Activated CD4-positive, CD25-positive, alpha-beta regulatory T cell treated with anti-CD3 and anti-CD28 coated beads, Interleukin-2, amount 50 U/mL, for 24 hours (primary cell): Measurements from ENCODE around the gene TMEM202.
"Not testable (repeated sequence)": the region's sequence is repeated elsewhere in the genome, so short reads cannot be mapped to it uniquely, and the experiment has no call there.

ENCODE experiments used
- ATAC-seq, 2 donors: fragments of 150-1000 bp; cut with Tn5 transposase; one replicate each; pipeline ENCODE4 v1.10.0; 2021; ENCODE audit warnings: mild to moderate bottlenecking in 1 of 2, moderate library complexity in 1 of 2

Gene TMEM202

DNA sequence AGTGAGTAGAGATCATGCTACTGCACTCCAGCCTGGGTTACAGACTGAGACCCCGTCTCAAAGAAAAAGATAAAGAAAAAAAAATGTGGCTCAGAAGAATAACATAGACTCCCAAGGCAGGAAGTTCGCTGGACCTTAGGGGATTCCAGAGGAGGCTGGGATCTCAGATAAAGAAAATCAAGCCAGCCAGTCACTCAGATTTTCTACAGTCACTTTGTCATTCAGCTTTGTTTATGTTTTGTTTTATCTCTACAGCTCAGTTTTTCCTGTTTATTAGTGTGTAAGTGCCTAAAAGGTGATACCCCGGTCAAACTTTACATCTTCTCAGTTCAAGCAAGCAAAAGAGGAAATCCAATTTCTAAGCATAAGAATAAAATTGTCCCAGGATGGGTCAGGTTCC is 6.3 kb downstream of the TMEM202 start:
- no peak for ATAC-seq

DNA sequence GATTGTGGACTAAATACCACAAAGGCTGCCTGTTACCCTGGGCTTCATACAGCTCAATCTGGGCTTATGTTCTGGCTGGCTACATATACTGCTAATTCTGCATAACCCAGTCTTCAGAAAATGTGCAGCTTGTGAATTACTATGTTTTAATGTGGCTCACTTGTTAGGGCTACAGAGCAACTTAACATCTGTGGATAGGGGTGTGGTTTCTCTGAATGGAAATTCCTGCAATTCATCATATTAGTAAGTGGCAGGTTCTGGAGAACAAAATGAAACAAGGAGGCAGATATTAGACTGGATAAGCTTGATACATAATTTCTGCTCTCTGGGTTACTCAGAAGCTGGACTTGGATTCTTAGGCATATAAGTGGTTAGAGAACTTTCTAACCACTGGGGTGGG is 6.7 kb downstream of the TMEM202 start:
- no peak for ATAC-seq

DNA sequence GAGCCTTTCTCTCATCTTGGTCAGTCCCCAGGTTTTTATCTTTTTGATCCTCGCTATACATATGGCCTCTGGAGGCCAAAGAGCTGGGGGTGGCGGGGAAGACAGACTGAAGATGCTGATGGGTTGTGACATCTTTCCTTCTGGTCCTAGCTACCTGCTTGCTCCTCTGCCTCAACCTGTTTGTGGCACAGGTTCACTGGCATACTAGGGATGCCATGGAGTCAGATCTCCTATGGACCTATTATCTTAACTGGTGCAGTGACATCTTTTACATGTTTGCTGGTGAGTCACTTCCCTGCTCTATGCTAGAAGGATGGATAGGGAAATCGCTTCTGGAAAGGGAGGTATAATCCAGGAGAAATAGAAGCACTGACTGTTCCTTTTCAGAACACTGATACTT is 8.8 kb downstream of the TMEM202 start:
- no peak for ATAC-seq

DNA sequence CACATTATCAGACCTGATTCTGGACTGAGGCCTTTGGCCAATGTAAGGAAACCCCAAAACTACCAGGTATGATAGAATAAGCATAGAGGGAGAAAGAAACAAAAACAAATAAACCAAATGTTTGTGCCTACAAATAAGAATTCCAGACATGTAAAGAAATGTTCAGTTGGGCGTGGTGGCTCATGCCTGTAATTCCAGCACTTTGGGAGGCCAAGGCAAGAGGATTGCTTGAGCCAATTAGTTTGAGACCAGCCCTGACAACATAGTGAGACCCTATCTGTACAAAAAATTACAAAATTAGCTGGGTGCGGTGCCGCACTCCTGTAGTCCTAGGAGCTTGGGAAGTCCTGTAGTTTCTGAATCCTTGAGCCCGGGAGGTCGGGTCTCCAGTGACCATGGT is 13.0 kb downstream of the TMEM202 start:
- ATAC-seq, result no peak

GRCh38 chr15:72411544-72411943 is 13.4 kb downstream of the TMEM202 start:
- ATAC-seq, result no peak

GRCh38 chr15:72413337-72413736 is 15.2 kb downstream of the TMEM202 start:
- ATAC-seq, result not testable (repeated sequence)

DNA sequence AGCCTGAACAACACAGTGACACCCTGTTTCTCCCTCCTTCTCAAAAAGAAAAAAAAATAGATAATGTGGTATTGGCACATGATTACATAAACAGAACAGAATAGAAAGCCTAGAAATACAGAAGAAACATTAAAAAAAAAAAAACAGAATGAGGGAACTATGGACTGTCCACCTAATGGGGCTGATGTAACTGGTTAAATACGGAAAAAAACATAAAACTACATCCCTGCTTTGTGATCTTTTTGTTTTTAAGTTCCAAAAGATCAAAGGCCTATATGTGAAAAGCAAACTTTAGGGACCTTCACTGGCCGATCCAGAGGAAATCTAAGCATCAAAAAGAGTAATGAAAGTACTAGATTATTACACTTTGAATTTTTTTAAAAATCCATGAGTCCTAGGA is 17.2 kb downstream of the TMEM202 start:
- ATAC-seq, result no peak

DNA sequence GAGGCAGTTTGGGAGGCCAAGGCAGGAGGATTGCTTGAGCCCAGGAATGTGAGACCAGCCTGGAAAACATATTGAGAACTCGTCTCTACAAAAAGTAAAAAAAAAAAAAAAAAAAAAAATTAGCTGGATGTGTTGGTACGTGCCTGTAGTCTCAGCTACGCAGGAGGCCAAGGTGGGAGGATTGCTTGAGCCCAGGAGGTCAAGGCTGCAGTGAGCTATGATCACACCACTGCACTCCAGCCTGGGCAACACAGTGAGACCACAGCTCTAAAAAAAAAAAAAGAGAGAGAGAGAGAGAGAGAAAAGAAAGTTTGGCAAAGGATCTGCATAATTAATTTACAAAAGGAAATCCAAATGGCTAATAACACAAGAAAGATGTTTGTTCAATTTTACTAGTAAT is 21.7 kb downstream of the TMEM202 start:
- not testable (repeated sequence) for ATAC-seq

DNA sequence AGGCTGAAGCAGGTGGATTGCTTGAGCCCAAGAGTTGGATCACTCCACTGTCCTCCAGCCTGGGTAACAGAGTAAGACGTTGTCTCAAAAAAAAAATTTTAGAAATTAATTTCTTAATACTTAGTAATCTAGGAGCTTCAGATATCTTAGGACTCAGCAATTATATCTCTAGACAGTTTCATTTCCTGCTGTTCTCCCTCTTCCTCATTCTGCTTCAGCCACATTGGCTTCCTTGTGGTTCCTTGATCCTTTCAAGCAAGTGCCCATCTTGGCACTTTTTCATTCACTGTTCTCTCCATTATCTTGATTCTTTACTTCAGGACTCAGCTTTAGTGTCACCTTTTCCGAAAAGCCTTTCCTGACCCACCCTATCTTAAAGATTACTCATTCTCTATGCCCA is 22.5 kb downstream of the TMEM202 start:
- ATAC-seq, result no peak

- ATAC-seq, result no peak
Observed at GRCh38 chr15:72421484-72421883, 23.4 kb downstream of the TMEM202 start.

DNA sequence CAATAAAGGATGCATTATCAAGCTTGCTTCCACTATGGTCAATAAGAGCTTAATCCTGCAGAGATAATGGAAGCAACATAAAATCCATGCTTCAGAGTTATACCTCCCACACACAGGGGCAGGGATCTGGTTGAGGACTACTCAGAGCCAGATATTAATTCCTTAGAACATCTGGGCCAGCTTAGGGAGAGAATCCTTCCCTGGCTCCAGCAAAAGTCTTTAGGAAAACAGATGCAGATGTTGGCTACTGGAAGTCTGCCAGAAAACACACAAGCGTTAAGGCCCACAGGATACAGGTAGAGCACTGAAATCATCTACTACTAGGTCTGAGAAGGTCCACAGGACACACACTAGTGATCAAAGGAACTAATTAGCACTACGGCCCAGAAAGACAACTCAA is 25.2 kb downstream of the TMEM202 start:
- no peak for ATAC-seq

DNA sequence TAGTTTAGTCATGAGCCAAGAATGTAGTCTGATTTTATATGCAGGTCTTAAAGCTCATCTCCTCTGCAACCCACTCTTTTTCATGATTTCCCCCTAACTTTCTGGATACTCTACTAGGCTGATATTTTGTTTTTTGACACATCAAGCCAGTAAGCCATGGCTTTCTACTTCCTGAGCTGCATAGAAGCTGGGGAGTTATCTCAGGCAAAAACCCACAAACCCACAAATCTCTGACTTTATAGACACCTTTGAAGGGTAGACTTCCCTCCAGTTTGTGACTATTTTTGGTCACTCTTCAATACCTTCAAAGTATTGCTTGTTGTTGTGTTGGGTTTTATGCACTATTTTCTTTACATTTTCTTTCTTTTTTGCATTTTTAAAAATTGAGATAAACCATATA is 28.6 kb downstream of the TMEM202 start:
- no peak for ATAC-seq

GRCh38 chr15:72437650-72438316 is 39.7 kb downstream of the TMEM202 start:
- no peak for ATAC-seq

- not testable (repeated sequence) for ATAC-seq
Observed at GRCh38 chr15:72442848-72443247, 44.7 kb downstream of the TMEM202 start.

GRCh38 chr15:72445426-72445825 is 47.3 kb downstream of the TMEM202 start:
- ATAC-seq, result no peak

DNA sequence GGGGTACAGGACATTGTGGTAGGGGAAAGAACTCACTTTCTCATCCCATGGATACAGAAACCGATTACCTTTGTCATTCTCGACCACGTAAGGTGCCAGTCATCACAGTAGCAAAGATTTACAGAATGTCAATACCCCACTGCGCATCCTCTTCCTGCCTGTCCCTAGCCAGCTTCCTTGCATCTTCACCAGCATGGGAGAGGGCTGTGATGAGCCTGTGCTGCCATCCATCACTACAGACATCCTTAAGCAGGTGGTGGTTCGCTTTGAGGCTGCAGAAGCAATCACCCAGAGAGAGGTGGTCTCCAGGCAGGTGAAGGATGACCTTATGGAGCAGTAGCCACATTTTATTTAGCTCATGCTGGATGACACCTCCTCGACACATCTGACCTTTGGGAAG is 52.7 kb downstream of the TMEM202 start:
- no peak for ATAC-seq

DNA sequence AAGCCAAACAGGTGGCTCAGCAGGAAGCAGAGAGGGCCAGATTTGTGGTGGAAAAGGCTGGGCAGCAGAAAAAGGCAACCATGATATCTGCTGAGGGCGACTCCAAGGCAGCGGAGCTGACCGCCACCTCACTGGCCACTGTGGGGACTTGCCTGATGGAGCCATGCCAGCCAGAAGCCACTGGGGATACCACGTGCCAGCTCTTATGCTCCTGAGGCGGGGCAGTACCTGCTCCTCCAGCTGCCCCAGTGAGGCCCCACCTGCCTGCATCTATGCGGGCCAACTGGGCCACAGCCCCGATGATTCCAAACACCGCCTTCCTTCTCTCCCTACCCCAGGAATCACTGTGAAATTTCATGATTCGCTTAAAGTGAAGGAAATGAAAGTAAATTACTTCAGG is 53.1 kb downstream of the TMEM202 start:
- no peak for ATAC-seq

- ATAC-seq, result no peak
Observed at GRCh38 chr15:72456684-72457083, 58.6 kb downstream of the TMEM202 start.
